Myocyte (in vitro differentiated cells): ENCODE data around the gene C14orf132. TPM values are rescaled to one million over a fixed set of nuclear protein-coding genes. Genes with fewer than 3 reads are reported as not detected.
A peak's percentile ranks its signal among the peaks of the same experiment; 100 is the strongest.
"Not testable (repeated sequence)": the region's sequence is repeated elsewhere in the genome, so short reads cannot be mapped to it uniquely, and the experiment has no call there.

Experiments used
- DNase-seq: peaks from one replicate; pipeline ENCODE4 v3.0.0-alpha.2; 2012; ENCODE audit warnings: low read depth
- total RNA-seq: library from RNA; depleted of rRNA; stranded (reverse); fragments of >200 nt; gene quantifications from 2 replicates; pipeline ENCODE4 v1.2.3, GENCODE V29; 2014

Gene C14orf132
- total RNA-seq, 1 donor from 2014 or later = 35.7 TPM

DNA sequence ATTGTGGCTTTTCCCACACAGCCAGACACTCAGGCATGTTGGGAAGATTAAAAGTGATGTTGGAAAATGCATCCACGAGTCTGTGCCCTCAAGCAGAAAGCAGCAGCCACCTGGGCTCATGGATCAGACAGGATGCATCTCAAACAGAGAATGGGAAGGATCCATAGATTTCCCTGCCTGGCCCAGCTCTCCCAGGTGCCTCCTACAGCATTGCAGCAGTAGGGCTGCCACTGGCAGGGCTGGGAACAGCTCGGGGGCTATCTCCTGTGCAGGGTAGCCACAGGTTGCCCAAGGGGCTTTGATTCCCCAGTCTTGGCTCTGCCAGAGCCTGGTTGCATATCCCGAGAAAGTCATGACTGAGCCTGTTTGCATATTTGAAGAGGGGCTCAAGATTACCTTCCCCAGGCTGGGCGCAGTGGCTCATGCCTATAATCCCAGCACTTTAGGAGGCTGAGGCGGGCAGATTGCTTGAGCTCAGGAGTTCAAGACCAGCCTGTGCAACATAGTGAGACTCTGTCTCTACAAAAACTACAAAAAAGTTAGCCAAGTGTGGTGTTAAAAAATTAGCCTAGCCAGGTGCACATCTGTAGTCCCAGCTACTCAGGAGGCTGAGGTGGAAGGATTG is 19.5 kb downstream of the C14orf132 start:
- no peak for DNase-seq

DNA sequence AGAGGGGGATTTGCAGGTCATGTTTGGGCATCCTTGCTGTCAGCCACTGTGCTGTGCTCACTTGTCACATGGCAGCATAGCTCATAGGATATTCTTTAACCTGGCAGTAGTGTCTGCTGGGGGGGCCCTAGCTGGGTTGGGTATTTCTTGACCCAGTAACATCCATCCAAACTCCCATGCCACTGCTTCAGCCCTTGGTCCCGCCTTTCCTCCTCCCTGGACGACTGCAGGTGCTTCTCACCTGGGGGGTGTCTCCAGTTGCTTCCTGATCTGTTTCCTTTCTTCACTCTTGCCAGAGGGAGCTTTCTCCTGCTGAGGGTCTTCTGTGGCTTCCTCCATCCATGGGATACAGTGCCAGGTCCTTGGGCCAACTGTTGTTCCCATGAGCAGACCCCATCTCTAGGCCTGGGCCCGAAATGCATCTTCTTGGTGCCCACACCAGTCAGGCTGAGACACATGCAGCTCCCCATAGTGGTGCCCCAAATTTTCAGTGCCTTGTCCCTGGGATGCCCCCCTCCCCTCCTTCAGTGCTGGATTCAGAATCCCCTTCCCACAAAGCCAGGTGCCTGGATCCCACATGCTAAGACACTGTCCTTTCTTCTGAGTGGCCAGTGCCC is 20.5 kb downstream of the C14orf132 start:
- no peak for DNase-seq

- no peak for DNase-seq
Observed at GRCh38 chr14:96060186-96060933, 21.2 kb downstream of the C14orf132 start.

GRCh38 chr14:96062010-96062409 is 22.8 kb downstream of the C14orf132 start:
- DNase-seq = no peak

- no peak for DNase-seq
Observed at GRCh38 chr14:96062506-96062905, 23.3 kb downstream of the C14orf132 start.

DNA sequence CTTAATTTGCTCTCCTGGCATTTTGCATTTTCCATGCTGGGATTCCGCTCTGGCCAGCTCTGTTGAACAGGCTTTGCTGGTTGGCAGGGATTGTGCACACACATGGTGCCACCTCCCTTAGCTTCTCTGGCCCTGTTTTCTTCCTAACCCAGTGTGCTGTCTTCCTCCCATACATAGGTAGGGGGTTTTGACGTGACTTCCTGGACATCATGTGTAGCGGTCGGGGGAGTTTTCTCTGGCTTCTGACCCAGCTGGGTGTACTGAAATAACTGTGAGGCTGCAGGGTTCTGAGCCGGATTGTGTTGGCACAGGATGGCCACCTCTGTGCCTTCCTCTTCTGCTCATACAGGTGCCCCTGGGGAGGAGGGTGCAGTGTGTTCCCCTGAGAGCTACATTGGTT is 25.7 kb downstream of the C14orf132 start:
- DNase-seq = no peak

DNA sequence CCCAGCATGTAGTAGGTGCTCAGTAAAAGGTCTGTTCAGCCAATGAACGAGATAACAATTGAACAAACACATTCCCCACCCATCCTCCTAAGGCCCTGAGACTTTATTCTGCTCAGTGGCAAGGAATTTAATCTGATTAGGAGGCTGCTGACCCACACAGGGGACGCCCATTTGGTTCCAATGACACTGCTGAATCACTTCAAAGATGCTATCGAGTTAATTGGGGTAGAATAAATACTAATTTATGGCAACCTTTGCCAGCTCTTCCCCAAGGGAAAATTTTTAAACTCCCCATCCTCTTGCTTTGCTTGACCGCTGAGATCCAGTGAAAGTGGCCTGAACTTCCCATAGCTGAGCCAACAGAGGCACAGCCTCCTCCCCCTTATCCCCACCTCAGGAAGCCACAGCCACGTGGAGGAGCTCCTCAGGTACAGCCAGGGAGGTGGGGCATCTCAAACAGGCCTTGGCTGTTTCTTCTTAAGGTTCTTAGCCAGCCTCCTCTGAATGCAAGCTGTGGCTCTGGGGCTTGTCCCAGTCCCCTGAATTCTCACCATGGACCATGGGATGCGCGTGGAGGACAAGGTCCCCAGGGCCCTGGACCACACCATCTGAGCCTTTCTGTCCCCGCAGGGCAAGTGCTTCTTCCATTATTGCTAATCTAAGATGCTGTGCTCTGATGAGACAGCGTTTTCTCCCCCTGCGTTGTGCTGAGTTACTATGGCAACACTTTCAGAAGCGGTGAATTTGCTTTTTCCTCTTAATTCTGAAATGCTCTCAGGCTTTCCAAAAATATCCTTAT is 26.7 kb downstream of the C14orf132 start:
- DNase-seq = no peak

- no peak for DNase-seq
Observed at GRCh38 chr14:96066976-96067375, 27.8 kb downstream of the C14orf132 start.

GRCh38 chr14:96067985-96068930 is 29.1 kb downstream of the C14orf132 start:
- DNase-seq = no peak

- DNase-seq = no peak
Observed at GRCh38 chr14:96069421-96069820, 30.3 kb downstream of the C14orf132 start.

DNA sequence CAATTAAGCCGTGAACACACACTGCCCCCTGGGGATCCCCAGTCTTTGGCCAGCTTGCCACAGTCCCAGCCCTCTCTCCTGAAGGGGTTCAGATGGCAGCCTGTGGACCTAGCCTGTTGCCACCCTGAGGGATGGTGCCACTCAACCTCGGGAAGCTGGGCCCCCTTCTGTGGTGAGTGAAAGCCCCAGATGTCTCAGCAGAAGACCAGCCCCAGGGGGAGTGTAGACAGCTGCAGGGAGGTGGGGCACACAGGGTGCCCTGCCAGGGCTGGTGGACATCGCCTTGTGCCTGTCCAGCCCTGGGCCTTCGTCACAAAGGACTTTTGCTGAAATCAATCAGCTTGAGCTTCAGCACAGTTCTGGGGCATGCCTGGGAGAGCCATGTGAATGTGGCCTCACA is 32.4 kb downstream of the C14orf132 start:
- DNase-seq = peak; percentile 28

DNA sequence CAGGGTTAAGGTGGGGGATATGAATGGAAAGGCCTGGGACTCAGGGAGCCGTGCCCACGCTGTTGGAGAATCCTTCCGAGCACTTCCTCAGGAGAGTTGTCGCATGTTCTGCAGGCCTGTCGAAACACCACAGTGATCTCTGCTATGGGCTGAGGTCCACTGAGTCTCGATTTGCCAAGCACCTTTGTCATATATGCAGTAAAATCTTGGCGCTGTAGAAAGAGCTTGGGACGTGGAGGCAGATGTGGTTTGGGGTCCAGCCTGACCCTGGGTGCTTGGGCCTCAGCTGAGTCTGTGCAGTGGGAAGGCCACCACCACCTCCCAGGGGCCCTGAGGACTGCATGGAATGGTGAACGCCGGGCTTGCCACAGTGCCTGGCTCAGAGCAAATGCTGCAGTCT is 32.9 kb downstream of the C14orf132 start:
- no peak for DNase-seq

GRCh38 chr14:96072746-96073145 is 33.6 kb downstream of the C14orf132 start:
- DNase-seq = no peak

- not testable (repeated sequence) for DNase-seq
Observed at GRCh38 chr14:96073260-96074039, 34.3 kb downstream of the C14orf132 start.

DNA sequence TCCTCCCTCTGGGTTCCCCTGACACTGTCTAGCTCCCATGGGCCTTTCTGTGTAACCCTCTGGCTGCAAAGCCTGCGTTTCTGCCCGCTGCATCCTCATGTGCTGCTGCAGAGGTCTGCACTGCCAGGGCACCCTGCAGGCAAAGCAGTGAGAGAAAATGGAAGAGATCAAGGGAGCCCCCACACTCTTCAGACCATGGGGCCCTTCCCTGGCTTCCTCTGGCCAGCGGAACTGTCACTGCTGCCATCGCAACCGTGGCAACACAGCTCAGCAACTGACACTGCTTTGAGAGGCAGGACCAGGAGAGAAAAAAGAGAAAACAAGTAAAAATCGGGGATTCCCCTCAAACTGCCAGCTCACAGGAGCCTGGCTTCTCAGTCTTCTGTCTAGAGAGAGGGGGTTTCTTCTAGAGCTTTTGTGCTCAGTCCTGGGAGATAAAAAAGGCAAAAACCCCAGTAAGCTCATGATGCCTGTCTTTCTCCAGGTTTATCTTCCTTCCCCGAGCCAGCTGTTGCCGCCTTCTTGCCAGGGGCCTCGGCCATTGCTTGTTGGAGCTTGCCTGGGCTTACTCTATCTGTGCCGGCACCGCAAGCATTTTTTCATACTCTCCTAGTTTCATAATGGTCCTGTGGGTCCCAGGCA is 38.9 kb downstream of the C14orf132 start:
- no peak for DNase-seq

DNA sequence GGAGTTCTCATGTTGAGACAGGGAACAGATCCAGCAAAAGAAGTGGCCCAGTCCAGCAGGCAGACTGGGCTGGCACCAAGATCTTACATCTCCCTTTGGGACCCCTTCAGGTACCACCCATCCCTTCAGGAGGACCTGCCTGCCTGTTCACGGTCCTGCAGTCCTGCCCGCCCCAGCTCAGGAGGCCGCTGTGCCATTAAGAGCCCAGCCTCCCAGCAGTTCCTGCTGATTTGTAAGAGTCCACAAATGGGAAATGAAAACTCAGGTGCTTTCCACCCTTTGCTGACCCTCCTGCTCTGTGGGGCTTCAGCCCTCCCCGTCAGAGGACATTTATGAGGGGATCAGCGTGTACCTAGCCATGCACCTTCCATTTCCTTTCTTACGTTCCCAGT is 39.5 kb downstream of the C14orf132 start:
- no peak for DNase-seq

GRCh38 chr14:96079066-96079465 is 39.9 kb downstream of the C14orf132 start:
- DNase-seq = no peak

- no peak for DNase-seq
Observed at GRCh38 chr14:96080571-96080970, 41.4 kb downstream of the C14orf132 start.

DNA sequence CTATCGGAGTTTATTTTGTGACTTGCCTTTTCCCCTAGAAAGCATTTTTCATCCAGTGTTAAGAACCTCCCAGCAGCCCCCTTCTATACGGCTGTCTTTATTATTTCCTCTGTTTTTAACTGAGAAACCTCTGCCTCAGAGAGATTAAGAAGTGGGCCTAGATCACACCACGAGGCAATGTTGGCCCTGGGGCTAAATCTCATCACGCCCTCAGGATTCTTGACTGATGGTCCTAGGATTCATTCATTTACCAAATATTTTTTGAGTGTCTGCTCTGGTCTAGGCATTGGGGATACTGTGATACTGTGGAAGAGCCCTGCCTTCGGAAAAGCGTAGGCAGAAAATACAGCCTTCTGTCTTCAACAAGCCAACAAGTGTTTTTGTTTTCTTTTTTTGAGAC is 42.1 kb downstream of the C14orf132 start:
- no peak for DNase-seq
